Measurements from ENCODE around the gene NEK6. TPM values are rescaled to one million over a fixed set of nuclear protein-coding genes. Genes with fewer than 3 reads are reported as not detected.

NEK6 gene
- polyA plus RNA-seq, 1 donor from 2014 or later: 76.2 TPM

DNA sequence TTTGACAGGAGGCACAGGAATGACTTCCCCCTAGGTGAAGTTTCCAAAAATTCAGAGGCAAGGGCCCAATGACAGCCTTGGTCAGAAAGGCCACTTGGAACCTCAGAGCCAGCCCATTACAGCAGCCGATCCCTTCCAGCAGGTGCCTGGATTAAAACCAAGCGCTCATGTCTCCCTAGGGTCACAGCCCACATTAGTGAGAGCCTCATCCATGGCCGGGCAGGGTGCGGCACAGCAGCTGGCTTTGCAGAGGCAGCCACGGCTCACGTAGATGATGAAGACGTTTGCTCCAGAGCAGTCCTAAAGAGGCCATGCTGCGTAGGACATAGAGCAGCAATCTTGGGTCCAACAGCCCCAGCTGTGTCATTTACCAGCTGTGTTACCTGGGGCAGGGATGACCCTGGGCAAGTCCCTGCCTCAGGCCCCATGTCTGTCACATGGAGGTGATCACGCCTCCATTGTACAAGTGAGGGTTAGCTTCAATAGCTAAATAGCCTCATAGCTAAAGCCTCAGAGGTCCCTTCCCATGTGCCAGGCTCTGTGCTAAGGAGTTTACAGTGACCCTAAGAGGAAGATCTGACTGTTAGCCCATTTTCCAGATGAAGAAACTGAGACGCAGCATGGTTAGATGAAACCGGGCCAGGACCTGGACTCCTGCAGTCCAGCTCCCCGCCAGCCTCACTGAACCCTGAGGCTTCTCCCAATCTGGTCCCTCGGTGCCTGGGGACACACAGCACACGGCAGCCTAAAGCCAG is 39.2 kb downstream of the NEK6 start:
- Mint-ChIP-seq H3K27ac (peak overlapping the region in 2 of 3 donors; percentile 47 to 89), H3K36me3 (no peaks in the 10 kb centered on the region), H3K9me3 (no peaks in the 10 kb centered on the region), H3K4me1 (peaks cover 45 to 64% (median 47%) of the 10 kb centered on the region in 3 donors), H3K27me3 (no peaks in the 10 kb centered on the region), H3K4me3 (peak overlapping the region in 3 of 4 donors; percentile 29 to 55 (median 54))

DNA sequence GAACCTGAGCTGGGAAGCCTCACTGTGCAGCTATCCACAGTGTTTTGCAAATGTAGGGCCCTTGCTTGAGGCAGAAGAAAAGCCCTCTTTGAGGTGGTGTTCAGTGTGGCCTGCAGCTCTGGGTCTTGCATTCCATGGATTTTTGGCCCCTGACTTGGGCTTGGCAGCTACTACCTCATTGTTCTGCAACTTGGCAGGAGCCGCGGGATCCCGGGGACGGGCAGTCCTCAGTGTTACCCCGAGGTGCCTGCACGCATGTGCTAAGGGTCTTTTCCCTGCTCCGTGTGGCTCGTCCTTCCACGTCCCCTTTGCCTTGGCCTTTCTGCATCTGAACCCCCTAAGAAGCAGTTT is 39.8 kb downstream of the NEK6 start:
- peak overlapping the region in 1 of 4 donors; percentile 23 for H3K4me3 Mint-ChIP-seq
- H3K4me1 Mint-ChIP-seq: peaks cover 41 to 58% (median 42%) of the 10 kb centered on the region in 3 donors
- no peaks in the 10 kb centered on the region for H3K9me3 Mint-ChIP-seq
- no peaks in the 10 kb centered on the region for H3K36me3 Mint-ChIP-seq
- H3K27ac Mint-ChIP-seq: no peak overlapping the region
- H3K27me3 Mint-ChIP-seq: no peaks in the 10 kb centered on the region

- peak overlapping the region in 2 of 4 donors; percentile 18 to 72 for H3K4me3 Mint-ChIP-seq
- no peaks in the 10 kb centered on the region for H3K36me3 Mint-ChIP-seq
- no peaks in the 10 kb centered on the region for H3K9me3 Mint-ChIP-seq
- H3K27me3 Mint-ChIP-seq: no peaks in the 10 kb centered on the region
- peaks cover 36 to 52% (median 36%) of the 10 kb centered on the region in 3 donors for H3K4me1 Mint-ChIP-seq
- peak overlapping the region in 2 of 3 donors; percentile 65 to 92 for H3K27ac Mint-ChIP-seq
Measured at GRCh38 chr9:124297915-124298645, 40.3 kb downstream of the NEK6 start.

GRCh38 chr9:124298646-124299235 is 41.0 kb downstream of the NEK6 start:
- peak overlapping the region; percentile 11 to 92 (median 65) for H3K27ac Mint-ChIP-seq
- H3K36me3 Mint-ChIP-seq: no peaks in the 10 kb centered on the region
- H3K4me3 Mint-ChIP-seq: peak overlapping the region in 2 of 4 donors; percentile 18 to 72
- no peaks in the 10 kb centered on the region for H3K27me3 Mint-ChIP-seq
- H3K9me3 Mint-ChIP-seq: no peaks in the 10 kb centered on the region
- peaks cover 31 to 46% (median 32%) of the 10 kb centered on the region in 3 donors for H3K4me1 Mint-ChIP-seq

GRCh38 chr9:124299515-124300090 is 41.9 kb downstream of the NEK6 start:
- Mint-ChIP-seq H3K4me1 (peaks cover 23 to 38% (median 25%) of the 10 kb centered on the region in 3 donors), H3K27ac (peak overlapping the region; percentile 65 to 91 (median 80)), H3K36me3 (no peaks in the 10 kb centered on the region), H3K9me3 (no peaks in the 10 kb centered on the region), H3K27me3 (no peaks in the 10 kb centered on the region), H3K4me3 (no peak overlapping the region)

DNA sequence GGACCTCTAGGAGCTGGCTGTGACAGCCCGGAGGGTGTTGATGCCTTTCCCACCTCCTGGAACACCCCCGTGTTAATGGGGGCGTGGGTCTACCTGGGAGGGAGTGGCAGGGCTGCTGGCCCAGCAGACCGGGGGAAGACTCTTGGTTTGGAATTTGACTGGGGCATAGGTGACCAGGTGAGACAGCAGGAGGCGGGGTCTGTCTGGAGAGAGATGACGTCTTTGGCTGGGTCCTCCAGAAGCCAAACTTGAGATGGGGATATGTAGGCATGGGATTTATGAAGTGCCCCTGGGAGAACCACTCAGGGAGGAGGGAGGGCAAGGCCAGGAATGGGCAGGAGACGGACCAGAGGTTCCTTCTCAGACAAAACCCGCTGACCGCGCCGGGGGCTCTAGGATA is 42.6 kb downstream of the NEK6 start:
- Mint-ChIP-seq H3K4me3 (peak overlapping the region in 1 of 4 donors; percentile 55), H3K36me3 (no peaks in the 10 kb centered on the region), H3K27me3 (no peaks in the 10 kb centered on the region), H3K27ac (peak overlapping the region; percentile 39 to 91 (median 80)), H3K4me1 (peaks cover 20 to 33% (median 23%) of the 10 kb centered on the region in 3 donors), H3K9me3 (no peaks in the 10 kb centered on the region)

DNA sequence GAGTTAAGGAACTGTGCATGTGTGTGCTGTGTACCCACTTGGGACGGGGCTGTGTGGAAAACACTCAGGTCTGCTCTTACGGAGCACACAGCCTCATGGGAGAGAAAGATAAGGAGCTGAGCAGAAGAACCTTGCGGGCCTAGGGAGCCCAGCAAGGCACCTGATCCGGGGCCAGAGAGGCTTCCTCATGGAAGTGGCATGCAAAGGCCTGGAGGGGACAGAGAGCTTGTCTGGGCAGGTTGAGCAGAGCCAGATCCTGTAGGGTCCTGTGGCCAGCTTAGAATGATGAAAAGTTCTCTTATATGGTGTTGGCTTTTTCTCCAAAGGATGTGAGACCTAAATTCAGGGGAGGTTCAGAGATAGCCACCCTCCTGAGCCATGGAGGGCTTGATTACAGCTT is 45.2 kb downstream of the NEK6 start:
- H3K9me3 Mint-ChIP-seq: no peaks in the 10 kb centered on the region
- H3K27ac Mint-ChIP-seq: peak overlapping the region in 2 of 3 donors; percentile 59 to 69
- no peak overlapping the region for H3K4me3 Mint-ChIP-seq
- peaks cover 15 to 25% (median 17%) of the 10 kb centered on the region in 3 donors for H3K4me1 Mint-ChIP-seq
- no peaks in the 10 kb centered on the region for H3K36me3 Mint-ChIP-seq
- no peaks in the 10 kb centered on the region for H3K27me3 Mint-ChIP-seq

GRCh38 chr9:124303762-124304161 is 46.0 kb downstream of the NEK6 start:
- H3K4me3 Mint-ChIP-seq: no peak overlapping the region
- peaks cover 10 to 19% (median 10%) of the 10 kb centered on the region in 3 donors for H3K4me1 Mint-ChIP-seq
- no peaks in the 10 kb centered on the region for H3K36me3 Mint-ChIP-seq
- H3K9me3 Mint-ChIP-seq: no peaks in the 10 kb centered on the region
- peak overlapping the region in 1 of 3 donors; percentile 69 for H3K27ac Mint-ChIP-seq
- no peaks in the 10 kb centered on the region for H3K27me3 Mint-ChIP-seq

DNA sequence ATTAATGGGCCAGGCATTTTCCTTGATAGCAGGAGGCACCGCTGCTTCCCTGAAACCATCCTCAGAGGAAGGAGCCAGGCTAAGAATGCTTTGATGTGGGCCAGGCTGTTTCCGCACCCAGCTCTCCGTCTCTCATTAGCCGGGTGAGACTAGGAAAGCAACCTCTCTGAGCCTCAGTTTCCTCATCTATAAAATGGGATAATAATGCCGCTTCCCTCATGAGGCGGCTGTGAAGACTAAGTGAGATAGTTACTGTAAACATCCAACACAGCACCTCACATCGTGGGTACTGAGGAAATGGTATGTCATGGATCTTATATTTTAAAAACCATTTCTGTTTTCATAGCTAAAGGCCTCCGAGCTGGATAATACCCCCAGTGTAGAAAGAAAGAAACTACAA is 46.5 kb downstream of the NEK6 start:
- Mint-ChIP-seq H3K36me3 (no peaks in the 10 kb centered on the region), H3K4me1 (peaks cover 7 to 16% (median 8%) of the 10 kb centered on the region in 3 donors), H3K4me3 (no peak overlapping the region), H3K9me3 (no peaks in the 10 kb centered on the region), H3K27ac (peak overlapping the region in 1 of 3 donors; percentile 12), H3K27me3 (no peaks in the 10 kb centered on the region)

- Mint-ChIP-seq H3K27ac (peak overlapping the region in 2 of 3 donors; percentile 13 to 85), H3K9me3 (no peaks in the 10 kb centered on the region), H3K27me3 (no peaks in the 10 kb centered on the region), H3K36me3 (no peaks in the 10 kb centered on the region), H3K4me1 (peaks cover 0 to 7% (median 5%) of the 10 kb centered on the region in 3 donors), H3K4me3 (no peak overlapping the region)
Measured at GRCh38 chr9:124306098-124306735, 48.5 kb downstream of the NEK6 start.

- H3K9me3 Mint-ChIP-seq: no peaks in the 10 kb centered on the region
- H3K4me1 Mint-ChIP-seq: peaks cover 0 to 9% (median 5%) of the 10 kb centered on the region in 3 donors
- no peak overlapping the region for H3K4me3 Mint-ChIP-seq
- H3K27me3 Mint-ChIP-seq: no peaks in the 10 kb centered on the region
- no peaks in the 10 kb centered on the region for H3K36me3 Mint-ChIP-seq
- H3K27ac Mint-ChIP-seq: no peak overlapping the region
Measured at GRCh38 chr9:124307379-124308030, 49.8 kb downstream of the NEK6 start.

DNA sequence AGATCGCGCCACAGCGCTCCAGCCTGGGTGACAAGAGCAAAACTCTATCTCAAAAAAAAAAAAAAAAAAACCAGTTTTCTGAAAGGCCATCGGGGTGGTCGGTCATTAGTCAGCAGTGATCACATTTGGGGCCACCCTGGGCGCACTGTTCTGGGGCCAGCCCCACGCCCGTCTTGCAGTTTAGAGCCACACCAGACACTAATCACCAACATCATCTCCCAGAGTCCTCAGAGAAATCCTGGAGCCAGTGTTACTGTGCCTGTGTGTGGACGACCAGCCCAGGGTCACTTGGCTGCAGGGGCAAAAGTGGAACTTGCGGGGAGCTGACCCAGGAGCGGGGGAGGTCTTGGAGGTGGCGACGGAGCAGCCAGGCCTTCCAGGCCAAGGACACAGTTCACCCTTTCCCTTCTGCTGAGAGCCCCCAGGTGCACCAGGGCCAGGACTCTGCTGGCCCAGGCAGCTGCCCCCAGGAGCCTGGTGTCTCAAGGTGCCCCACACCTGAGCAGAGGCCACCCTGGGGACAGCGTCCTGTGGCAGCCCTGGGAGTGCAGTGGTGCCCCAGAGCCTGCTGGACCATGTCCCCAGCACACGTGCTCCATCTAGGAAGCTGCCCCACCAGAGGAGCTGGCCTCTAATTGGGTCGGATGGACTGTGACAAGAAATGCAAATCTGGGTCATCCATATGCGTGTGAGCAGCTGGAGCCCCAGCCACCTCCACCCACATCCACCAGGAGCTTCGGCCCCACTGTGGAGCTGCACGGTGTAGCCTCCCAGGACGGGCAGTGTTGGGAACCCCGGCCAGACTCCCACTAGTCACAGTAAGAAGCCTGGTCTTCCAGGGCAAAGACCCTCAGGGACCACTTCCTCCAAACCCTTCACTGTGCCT is 51.1 kb downstream of the NEK6 start:
- no peaks in the 10 kb centered on the region for H3K27me3 Mint-ChIP-seq
- H3K27ac Mint-ChIP-seq: peak overlapping the region in 1 of 3 donors; percentile 53
- H3K36me3 Mint-ChIP-seq: no peaks in the 10 kb centered on the region
- no peaks in the 10 kb centered on the region for H3K9me3 Mint-ChIP-seq
- peaks cover 0 to 9% (median 5%) of the 10 kb centered on the region in 3 donors for H3K4me1 Mint-ChIP-seq
- no peak overlapping the region for H3K4me3 Mint-ChIP-seq

GRCh38 chr9:124309667-124310084 is 51.9 kb downstream of the NEK6 start:
- no peak overlapping the region for H3K4me3 Mint-ChIP-seq
- no peaks in the 10 kb centered on the region for H3K36me3 Mint-ChIP-seq
- peak overlapping the region in 1 of 3 donors; percentile 53 for H3K27ac Mint-ChIP-seq
- H3K27me3 Mint-ChIP-seq: no peaks in the 10 kb centered on the region
- H3K9me3 Mint-ChIP-seq: no peaks in the 10 kb centered on the region
- peaks cover 0 to 11% (median 7%) of the 10 kb centered on the region in 3 donors for H3K4me1 Mint-ChIP-seq
